IPS-15b (cell line): Measurements from ENCODE around the gene PFDN2.
"Not testable (repeated sequence)": the region's sequence is repeated elsewhere in the genome, so short reads cannot be mapped to it uniquely, and the experiment has no call there.

Source experiments
- H3K27me3 ChIP-seq: one replicate; pipeline ENCODE4 v1.6.1; 2013; ENCODE audit warnings: low read length; ENCODE audit not compliant: control insufficient read depth, insufficient read depth
- H3K36me3 ChIP-seq: one replicate; pipeline ENCODE4 v1.6.1; 2013; ENCODE audit warnings: low read length; ENCODE audit not compliant: control insufficient read depth, insufficient read depth
- H3K4me1 ChIP-seq: one replicate; pipeline ENCODE4 v1.6.1; 2013; ENCODE audit warnings: mild to moderate bottlenecking, low read length; ENCODE audit not compliant: control insufficient read depth, insufficient read depth
- H3K4me3 ChIP-seq: one replicate; pipeline ENCODE4 v1.5.1; 2013; ENCODE audit warnings: low read depth, low read length
- H3K9ac ChIP-seq: one replicate; pipeline ENCODE4 v1.6.1; 2013; ENCODE audit warnings: low read depth, mild to moderate bottlenecking, low read length
- H3K9me3 ChIP-seq: one replicate; pipeline ENCODE4 v1.6.1; 2013; ENCODE audit warnings: mild to moderate bottlenecking, low read length; ENCODE audit not compliant: control insufficient read depth, insufficient read depth

Gene PFDN2

GRCh38 chr1:161072751-161073449 lies 44.9 kb downstream of the PFDN2 start:
- H3K27me3 ChIP-seq: no peaks in the 10 kb centered on the region
- no peak overlapping the region for H3K4me3 ChIP-seq
- H3K4me1 ChIP-seq: no peaks in the 10 kb centered on the region
- H3K9me3 ChIP-seq: no peaks in the 10 kb centered on the region
- H3K36me3 ChIP-seq: no peaks in the 10 kb centered on the region
- H3K9ac ChIP-seq: no peak overlapping the region

- no peaks in the 10 kb centered on the region for H3K4me1 ChIP-seq
- no peak overlapping the region for H3K9ac ChIP-seq
- H3K36me3 ChIP-seq: no peaks in the 10 kb centered on the region
These were observed 45.9 kb downstream of the PFDN2 start for GRCh38 chr1:161071886-161072371.

GRCh38 chr1:161070761-161071160 lies 47.1 kb downstream of the PFDN2 start:
- Histone ChIP-seq H3K36me3 (no peaks in the 10 kb centered on the region), H3K9ac (no peak overlapping the region), H3K4me3 (no peak overlapping the region), H3K27me3 (peaks cover 2% of the 10 kb centered on the region), H3K4me1 (no peaks in the 10 kb centered on the region), H3K9me3 (no peaks in the 10 kb centered on the region)

More at GRCh38 chr1:161071886-161072371, 45.9 kb downstream of the PFDN2 start:
- no peak overlapping the region for H3K4me3 ChIP-seq
- peaks cover 2% of the 10 kb centered on the region for H3K27me3 ChIP-seq
- H3K9me3 ChIP-seq: no peaks in the 10 kb centered on the region

GRCh38 chr1:161069731-161070270 lies 48.0 kb downstream of the PFDN2 start, which contains the start of gene ARHGAP30:
Gene ARHGAP30 (minus strand): TSS chr1:161069891. CDS start chr1:161069624, 267 bp downstream.
- no peak within 1 kb of the TSS for H3K4me3 ChIP-seq
- no peak within 1 kb of the TSS for H3K9ac ChIP-seq

GRCh38 chr1:161069241-161069640 lies 48.6 kb downstream of the PFDN2 start:
- Histone ChIP-seq H3K9ac (no peak overlapping the region), H3K36me3 (no peaks in the 10 kb centered on the region), H3K27me3 (peaks cover 2% of the 10 kb centered on the region), H3K9me3 (no peaks in the 10 kb centered on the region), H3K4me1 (peaks cover under 1% of the 10 kb centered on the region), H3K4me3 (no peak overlapping the region)

More at GRCh38 chr1:161069731-161070270, 48.0 kb downstream of the PFDN2 start, which contains the start of gene ARHGAP30:
- peaks cover 2% of the 10 kb centered on the region for H3K27me3 ChIP-seq
- no peaks in the 10 kb centered on the region for H3K9me3 ChIP-seq
- no peaks in the 10 kb centered on the region for H3K36me3 ChIP-seq
- H3K4me1 ChIP-seq: no peaks in the 10 kb centered on the region

GRCh38 chr1:161068306-161069234 lies 49.3 kb downstream of the PFDN2 start:
- H3K4me1 ChIP-seq: peaks cover 2% of the 10 kb centered on the region

GRCh38 chr1:161066694-161067093 lies 51.1 kb downstream of the PFDN2 start:
- Histone ChIP-seq H3K9ac (no peak overlapping the region), H3K4me3 (no peak overlapping the region), H3K9me3 (no peaks in the 10 kb centered on the region), H3K27me3 (peaks cover 2% of the 10 kb centered on the region), H3K4me1 (peaks cover 2% of the 10 kb centered on the region), H3K36me3 (no peaks in the 10 kb centered on the region)

More at GRCh38 chr1:161068306-161069234, 49.3 kb downstream of the PFDN2 start:
- Histone ChIP-seq H3K27me3 (peaks cover 2% of the 10 kb centered on the region), H3K36me3 (no peaks in the 10 kb centered on the region), H3K9me3 (no peaks in the 10 kb centered on the region), H3K9ac (no peak overlapping the region), H3K4me3 (no peak overlapping the region)

- not testable (repeated sequence) for H3K9ac ChIP-seq, H3K27me3 ChIP-seq, H3K4me1 ChIP-seq, H3K36me3 ChIP-seq, H3K4me3 ChIP-seq, H3K9me3 ChIP-seq
These were observed 52.2 kb downstream of the PFDN2 start for GRCh38 chr1:161065681-161066080.

GRCh38 chr1:161063936-161064335 lies 53.9 kb downstream of the PFDN2 start:
- not testable (repeated sequence) for H3K9me3 ChIP-seq, H3K4me1 ChIP-seq

GRCh38 chr1:161061419-161061818 lies 56.4 kb downstream of the PFDN2 start:
- Histone ChIP-seq H3K9ac (no peak overlapping the region), H3K4me3 (no peak overlapping the region), H3K27me3 (no peaks in the 10 kb centered on the region), H3K4me1 (peaks cover 2% of the 10 kb centered on the region), H3K9me3 (no peaks in the 10 kb centered on the region), H3K36me3 (no peaks in the 10 kb centered on the region)

More at GRCh38 chr1:161063936-161064335, 53.9 kb downstream of the PFDN2 start:
- not testable (repeated sequence) for H3K9ac ChIP-seq, H3K27me3 ChIP-seq, H3K36me3 ChIP-seq, H3K4me3 ChIP-seq

GRCh38 chr1:161059293-161059692 lies 58.5 kb downstream of the PFDN2 start:
- H3K9ac ChIP-seq: no peak overlapping the region
- no peaks in the 10 kb centered on the region for H3K36me3 ChIP-seq
- no peaks in the 10 kb centered on the region for H3K27me3 ChIP-seq
- peaks cover 2% of the 10 kb centered on the region for H3K4me1 ChIP-seq
- no peaks in the 10 kb centered on the region for H3K9me3 ChIP-seq
- H3K4me3 ChIP-seq: no peak overlapping the region
